ENCODE data around the gene ANO7.

ANO7 gene

GRCh38 chr2:241168366-241168765 lies 20.1 kb upstream of the ANO7 start:
- H3K4me3 ChIP-seq (ENCODE audit: low read depth, low read length): no peak overlapping the region
- no peak for TF ChIP-seq CTCF (IDR thresholded peaks at IDR 0.05; ENCODE audit: low read depth, low read length)
- no peak for DNase-seq (ENCODE audit: low read depth, low spot score)
- in situ Hi-C loops (cut with HindIII; ENCODE audit: low sequenced_read_pairs): no loop called here

DNA sequence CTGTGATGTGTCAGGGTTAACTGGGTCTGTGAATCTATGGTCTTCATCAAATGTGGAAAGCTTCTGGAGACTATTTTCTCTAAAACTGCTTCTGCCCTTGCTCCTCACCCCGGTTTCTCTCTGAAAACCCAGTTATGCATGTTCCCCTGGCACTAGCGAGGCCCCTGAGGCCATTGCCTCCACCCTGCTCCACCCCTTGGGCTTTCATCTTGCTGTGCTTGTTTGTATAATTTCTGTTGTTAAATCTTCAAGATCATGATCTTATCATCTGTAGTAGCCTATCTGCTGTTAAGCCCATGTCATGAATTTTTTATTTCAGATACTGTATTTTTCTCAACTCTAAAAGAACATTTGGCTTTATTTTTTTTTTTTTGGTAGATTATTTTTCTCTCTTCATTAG lies 14.9 kb upstream of the ANO7 start:
- TF ChIP-seq CTCF (IDR thresholded peaks at IDR 0.05; ENCODE audit: low read depth, low read length): no peak
- DNase-seq (ENCODE audit: low read depth, low spot score): no peak
- H3K4me3 ChIP-seq (ENCODE audit: low read depth, low read length): no peak overlapping the region
- in situ Hi-C loops (cut with HindIII; ENCODE audit: low sequenced_read_pairs): no loop called here

DNA sequence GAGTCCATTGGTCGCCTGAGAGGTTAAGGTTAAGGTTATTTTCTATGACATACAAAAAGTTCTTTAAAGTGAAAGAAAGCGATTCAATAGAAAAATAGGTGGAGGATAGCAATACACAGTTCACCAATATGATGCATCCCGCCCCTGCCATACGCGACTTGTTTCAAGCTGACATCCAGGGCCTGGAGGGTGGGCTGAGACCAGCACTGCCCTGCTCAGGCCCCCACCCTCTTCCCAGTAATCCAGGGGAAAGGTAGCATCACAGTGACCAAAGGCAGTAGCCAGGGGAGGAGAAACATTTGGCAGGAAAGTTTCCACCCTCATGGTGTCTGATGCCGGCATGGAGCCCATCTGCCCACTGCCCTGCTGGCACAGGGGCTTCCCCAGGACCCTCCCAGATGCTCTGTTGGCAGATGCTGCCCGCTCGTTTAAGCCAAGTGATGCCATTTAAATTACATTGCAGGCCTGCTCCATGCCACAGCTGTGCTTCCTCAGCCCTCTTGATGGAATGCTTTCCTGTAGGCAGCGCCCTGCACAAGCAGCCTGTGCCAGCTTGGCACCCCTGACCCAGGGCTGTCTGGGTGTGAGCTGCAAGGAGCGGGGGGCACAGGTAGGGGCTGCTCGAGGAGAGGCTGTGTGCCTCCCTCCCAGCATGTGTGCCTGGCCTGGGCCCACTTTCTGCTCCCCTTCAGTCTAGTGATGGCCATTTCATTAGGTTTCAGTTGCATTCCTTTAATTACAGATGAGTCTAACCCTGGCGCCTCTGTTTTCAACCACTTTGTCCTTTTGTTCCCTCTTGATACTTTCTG lies 10.7 kb upstream of the ANO7 start:
- TF ChIP-seq CTCF (IDR thresholded peaks at IDR 0.05; ENCODE audit: low read depth, low read length): no peak
- H3K4me3 ChIP-seq (ENCODE audit: low read depth, low read length): no peak overlapping the region
- in situ Hi-C loops (cut with HindIII; ENCODE audit: low sequenced_read_pairs): no loop called here
- no peak for DNase-seq (ENCODE audit: low read depth, low spot score)

DNA sequence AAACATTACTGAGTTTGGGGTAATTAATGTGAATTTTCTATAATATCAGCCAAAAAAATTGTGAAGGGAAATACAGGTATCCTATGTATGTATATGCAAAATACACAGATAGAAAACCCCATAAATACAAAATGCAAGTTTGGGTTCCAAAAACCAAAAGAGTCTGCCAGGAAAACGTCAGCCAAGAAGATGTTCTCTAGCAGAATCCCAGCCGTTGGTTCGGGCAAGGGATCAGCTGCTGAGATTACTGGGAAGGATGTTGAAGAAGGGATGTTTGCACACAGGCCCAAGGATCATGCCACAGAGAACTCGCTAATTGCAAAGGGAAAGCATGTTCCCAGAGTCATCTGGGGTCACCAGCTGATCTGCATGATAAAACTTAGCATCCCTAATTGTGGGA lies 9.5 kb upstream of the ANO7 start:
- no peak for DNase-seq (ENCODE audit: low read depth, low spot score)
- in situ Hi-C loops (cut with HindIII; ENCODE audit: low sequenced_read_pairs): no loop called here
- TF ChIP-seq CTCF (IDR thresholded peaks at IDR 0.05; ENCODE audit: low read depth, low read length): no peak
- no peak overlapping the region for H3K4me3 ChIP-seq (ENCODE audit: low read depth, low read length)

DNA sequence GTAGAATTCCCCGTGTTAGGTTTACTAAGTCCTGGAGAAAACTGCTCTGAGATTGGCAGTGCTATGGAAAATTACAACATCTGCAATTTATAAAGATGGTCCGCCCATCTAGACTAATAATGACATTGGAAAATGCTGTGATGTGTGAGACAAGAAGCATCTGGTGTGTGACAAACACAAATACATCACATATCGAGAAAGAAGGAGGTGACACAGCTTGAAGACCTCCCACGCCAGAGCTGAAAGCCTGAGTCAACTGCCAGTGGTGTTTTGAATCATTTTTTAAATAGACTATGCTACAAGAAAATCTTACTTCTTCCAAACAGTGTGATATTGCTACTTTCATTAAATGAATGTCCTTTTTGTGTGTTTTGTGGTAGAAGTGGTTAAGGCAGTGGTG lies 8.6 kb upstream of the ANO7 start:
- TF ChIP-seq CTCF (IDR thresholded peaks at IDR 0.05; ENCODE audit: low read depth, low read length): no peak
- in situ Hi-C loops (cut with HindIII; ENCODE audit: low sequenced_read_pairs): no loop called here
- DNase-seq (ENCODE audit: low read depth, low spot score): no peak
- no peak overlapping the region for H3K4me3 ChIP-seq (ENCODE audit: low read depth, low read length)

GRCh38 chr2:241180495-241180894 lies 8.0 kb upstream of the ANO7 start:
- no peak overlapping the region for H3K4me3 ChIP-seq (ENCODE audit: low read depth, low read length)
- TF ChIP-seq CTCF (IDR thresholded peaks at IDR 0.05; ENCODE audit: low read depth, low read length): no peak
- no peak for DNase-seq (ENCODE audit: low read depth, low spot score)
- in situ Hi-C loops (cut with HindIII; ENCODE audit: low sequenced_read_pairs): no loop called here

Measured in astrocyte of the spinal cord (primary cell).